Measurements from ENCODE around the gene LSP1. TPM values are rescaled to one million over a fixed set of nuclear protein-coding genes. Genes with fewer than 3 reads are reported as not detected.

The LSP1 gene
- total RNA-seq, 2 experiments from 2014 or later: 463 to 477 TPM

GRCh38 chr11:1834062-1834610 lies 18.7 kb upstream of the LSP1 start:
- H3K4me1 Mint-ChIP-seq (ENCODE audit: low read depth): no peaks in the 10 kb centered on the region
- no peaks in the 10 kb centered on the region for H3K36me3 Mint-ChIP-seq (ENCODE audit: low read depth)
- peaks cover 4% of the 10 kb centered on the region for H3K27me3 Mint-ChIP-seq (ENCODE audit: low read depth)
- H3K27ac Mint-ChIP-seq: no peak overlapping the region
- no peak overlapping the region for H3K4me3 Mint-ChIP-seq
- ChIA-PET POLR2A (interaction anchor here (1.9 kb wide), 1 partner anchor 142 kb away, joined by 6 read pairs; no protein-coding TSS in a partner anchor), CTCF (interaction anchor here (1.1 to 8.5 kb wide), 18 partner anchors 12 to 317 kb away, joined by 3 to 311 read pairs (median 10); partner anchors contain the start of genes KRTAP5-6 and LSP1)
- DNase-seq (no peak), ATAC-seq (no peak)
- no peaks in the 10 kb centered on the region for H3K9me3 Mint-ChIP-seq (ENCODE audit: insufficient read depth)

- CTCF ChIA-PET: interaction anchor here (1.4 to 8.5 kb wide), 5 partner anchors 18 to 182 kb away, joined by 3 to 311 read pairs (median 56); partner anchors contain the start of gene KRTAP5-6
Observed at GRCh38 chr11:1834779-1835670, 17.9 kb upstream of the LSP1 start, which contains the start of gene SYT8. SYT8 (plus strand) TSS chr11:1834990; CDS start chr11:1835106, 116 bp downstream.

GRCh38 chr11:1835671-1836010 lies 17.2 kb upstream of the LSP1 start:
- Mint-ChIP-seq H3K4me3 (no peak overlapping the region), H3K27me3 (ENCODE audit: low read depth) (peaks cover 4% of the 10 kb centered on the region), H3K27ac (no peak overlapping the region), H3K4me1 (ENCODE audit: low read depth) (peaks cover 7% of the 10 kb centered on the region), H3K9me3 (ENCODE audit: insufficient read depth) (no peaks in the 10 kb centered on the region), H3K36me3 (ENCODE audit: low read depth) (no peaks in the 10 kb centered on the region)
- CTCF ChIA-PET: interaction anchor here (0.9 to 5.7 kb wide), 5 partner anchors 32 to 183 kb away, joined by 3 to 67 read pairs (median 10); no protein-coding TSS in a partner anchor
- no peak for DNase-seq
- no peak for ATAC-seq
- POLR2A ChIA-PET: interaction anchor here (1.2 kb wide), 1 partner anchor 17 kb away, joined by 3 read pairs; the partner anchor contains the start of gene LSP1

More at GRCh38 chr11:1834779-1835670, 17.9 kb upstream of the LSP1 start, which contains the start of gene SYT8:
- POLR2A ChIA-PET: no interaction called here
- no peak within 1 kb of the TSS for H3K4me3 Mint-ChIP-seq
- no peaks in the 10 kb centered on the region for H3K36me3 Mint-ChIP-seq (ENCODE audit: low read depth)
- no peak for DNase-seq
- H3K27ac Mint-ChIP-seq: no peak within 1 kb of the TSS
- no peak for ATAC-seq
- H3K4me1 Mint-ChIP-seq (ENCODE audit: low read depth): peaks cover 6% of the 10 kb centered on the region
- peaks cover 4% of the 10 kb centered on the region for H3K27me3 Mint-ChIP-seq (ENCODE audit: low read depth)
- H3K9me3 Mint-ChIP-seq (ENCODE audit: insufficient read depth): no peaks in the 10 kb centered on the region

GRCh38 chr11:1836011-1836945 lies 16.6 kb upstream of the LSP1 start:
- Mint-ChIP-seq H3K4me3 (no peak overlapping the region), H3K27me3 (ENCODE audit: low read depth) (peaks cover 4% of the 10 kb centered on the region), H3K27ac (no peak overlapping the region), H3K4me1 (ENCODE audit: low read depth) (peaks cover 8% of the 10 kb centered on the region), H3K36me3 (ENCODE audit: low read depth) (no peaks in the 10 kb centered on the region), H3K9me3 (ENCODE audit: insufficient read depth) (no peaks in the 10 kb centered on the region)
- ATAC-seq: no peak
- no peak for DNase-seq
- ChIA-PET CTCF (interaction anchor here (0.7 to 3.2 kb wide), 11 partner anchors 14 to 315 kb away, joined by 3 to 24 read pairs (median 5); no protein-coding TSS in a partner anchor), POLR2A (interaction anchor here (0.6 to 1.2 kb wide), 3 partner anchors 16 to 164 kb away, joined by 3 to 4 read pairs (median 3); partner anchors contain the start of gene LSP1)

DNA sequence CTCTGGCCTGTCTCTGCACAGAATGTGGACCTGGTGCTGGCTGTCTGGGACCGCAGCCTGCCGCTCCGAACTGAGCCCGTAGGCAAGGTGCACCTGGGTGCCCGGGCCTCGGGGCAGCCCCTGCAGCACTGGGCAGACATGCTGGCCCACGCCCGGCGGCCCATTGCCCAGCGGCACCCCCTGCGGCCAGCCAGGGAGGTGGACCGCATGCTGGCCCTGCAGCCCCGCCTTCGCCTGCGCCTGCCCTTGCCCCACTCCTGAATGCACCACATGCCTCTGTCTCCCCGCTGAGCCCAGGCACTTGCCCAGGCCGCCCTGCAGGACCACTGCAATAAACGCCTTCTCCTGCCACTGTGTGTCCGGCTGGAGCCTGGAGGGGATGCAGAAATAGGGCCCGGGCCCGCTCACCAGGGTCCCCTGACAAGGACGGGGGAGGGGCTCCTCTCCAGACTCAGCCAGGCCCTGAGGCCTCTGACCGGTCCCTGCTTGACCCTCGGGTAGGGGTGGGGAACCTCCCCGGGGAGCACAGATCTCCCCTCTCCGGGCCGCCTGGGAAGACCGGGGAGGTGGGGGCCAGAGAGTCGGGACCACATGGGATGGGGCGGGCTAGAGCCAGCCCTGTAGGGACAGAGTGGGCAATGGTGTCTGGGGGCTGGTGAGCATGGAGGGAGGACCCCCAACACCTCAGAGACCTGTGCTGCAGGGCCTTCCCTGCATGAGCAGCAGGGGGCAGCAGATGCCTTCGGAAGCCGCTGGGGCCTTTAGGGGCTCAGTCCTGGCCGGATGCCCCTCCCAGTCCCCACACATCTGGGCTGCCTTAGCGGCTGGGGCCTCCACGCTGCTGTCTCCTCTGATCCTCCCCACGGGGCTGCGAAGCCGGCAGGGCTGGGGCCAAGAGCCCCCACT lies 15.5 kb upstream of the LSP1 start:
- peak; percentile 95 for ATAC-seq
- POLR2A ChIA-PET: interaction anchor here (1.2 kb wide), 1 partner anchor 163 kb away, joined by 4 read pairs; no protein-coding TSS in a partner anchor
- no peaks in the 10 kb centered on the region for H3K9me3 Mint-ChIP-seq (ENCODE audit: insufficient read depth)

DNA sequence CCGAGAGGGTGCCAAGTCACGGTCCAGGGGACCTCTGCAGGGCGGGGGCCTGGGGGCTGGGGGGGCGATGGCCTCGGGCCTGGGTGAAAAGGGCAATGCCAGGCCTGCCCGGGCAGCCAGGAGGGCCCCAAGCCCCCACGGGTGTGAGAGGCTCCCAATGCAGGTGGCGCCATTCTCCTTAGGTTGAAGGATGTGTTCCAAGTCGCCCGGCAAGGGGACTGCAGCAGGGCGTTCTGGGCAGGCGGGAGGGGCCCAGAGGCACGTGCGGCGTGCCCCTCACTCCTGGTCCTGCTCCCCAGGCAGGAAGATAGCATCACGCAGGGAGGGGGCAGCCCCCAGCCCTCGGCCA lies 14.8 kb upstream of the LSP1 start:
- ChIA-PET CTCF (interaction anchor here (0.9 to 1.4 kb wide), 6 partner anchors 16 to 314 kb away, joined by 3 to 5 read pairs (median 4); no protein-coding TSS in a partner anchor), POLR2A (no interaction called here)
- H3K27me3 Mint-ChIP-seq (ENCODE audit: low read depth): peaks cover 4% of the 10 kb centered on the region
- no peak overlapping the region for H3K27ac Mint-ChIP-seq
- ATAC-seq (no peak), DNase-seq (no peak)
- H3K9me3 Mint-ChIP-seq (ENCODE audit: insufficient read depth): no peaks in the 10 kb centered on the region
- H3K4me3 Mint-ChIP-seq: no peak overlapping the region
- peaks cover 11% of the 10 kb centered on the region for H3K4me1 Mint-ChIP-seq (ENCODE audit: low read depth)
- H3K36me3 Mint-ChIP-seq (ENCODE audit: low read depth): no peaks in the 10 kb centered on the region

More for the DNA sequence above, 15.5 kb upstream of the LSP1 start:
- Mint-ChIP-seq H3K4me3 (no peak overlapping the region), H3K4me1 (ENCODE audit: low read depth) (peaks cover 8% of the 10 kb centered on the region), H3K36me3 (ENCODE audit: low read depth) (no peaks in the 10 kb centered on the region), H3K27me3 (ENCODE audit: low read depth) (peaks cover 4% of the 10 kb centered on the region), H3K27ac (no peak overlapping the region)
- peak; percentile 93 for DNase-seq
- CTCF ChIA-PET: interaction anchor here (0.7 to 3.2 kb wide), 9 partner anchors 13 to 314 kb away, joined by 3 to 24 read pairs (median 5); no protein-coding TSS in a partner anchor

DNA sequence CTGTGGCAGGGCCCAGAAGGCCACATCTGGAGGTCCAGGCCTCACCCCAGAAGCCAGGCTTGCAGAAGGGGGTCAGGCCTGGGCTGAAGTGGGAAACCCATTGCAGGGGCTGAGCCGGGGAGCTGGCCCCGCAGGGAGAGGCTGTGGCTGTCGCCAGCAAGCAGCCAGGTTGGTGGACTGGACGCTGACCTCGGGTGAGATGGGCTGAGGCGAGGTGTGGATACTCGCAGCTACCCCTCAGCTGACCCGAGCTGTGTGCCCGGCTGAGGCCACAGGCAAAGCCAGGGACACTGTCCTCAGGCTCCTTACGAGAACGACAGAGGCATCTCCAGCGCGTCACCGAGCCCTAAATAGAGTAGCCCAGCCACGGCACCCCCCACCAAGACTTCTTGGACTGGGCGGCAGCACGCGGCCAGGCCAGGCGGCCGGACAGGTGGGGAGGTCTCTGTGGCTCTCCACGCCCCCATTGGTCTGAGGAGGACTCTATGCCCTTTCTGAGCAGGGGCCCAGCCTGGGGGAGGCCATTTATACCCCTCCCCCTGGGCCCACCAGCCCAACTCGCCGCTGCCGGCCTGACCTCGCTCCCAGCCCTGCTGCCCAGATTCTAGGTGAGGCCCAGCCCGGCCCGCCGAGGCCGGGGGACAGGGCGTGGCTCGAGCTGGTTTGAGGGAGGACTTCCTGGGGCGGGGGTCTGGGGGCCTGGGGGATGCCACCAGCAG lies 14.3 kb upstream of the LSP1 start, which contains the start of gene TNNI2:
TNNI2 (plus strand) TSS at position 556 of the 719 bp plus-strand sequence. CDS start 716 bp downstream, outside the sequence.
- no peak for DNase-seq
- ChIA-PET POLR2A (interaction anchor here (1.0 kb wide), 1 partner anchor 15 kb away, joined by 3 read pairs; no protein-coding TSS in a partner anchor), CTCF (interaction anchor here (0.6 to 1.4 kb wide), 10 partner anchors 14 to 313 kb away, joined by 3 to 8 read pairs (median 4); partner anchors contain the start of gene LSP1)
- Mint-ChIP-seq H3K9me3 (ENCODE audit: insufficient read depth) (no peaks in the 10 kb centered on the region), H3K4me3 (no peak within 1 kb of the TSS), H3K36me3 (ENCODE audit: low read depth) (no peaks in the 10 kb centered on the region), H3K4me1 (ENCODE audit: low read depth) (peaks cover 16% of the 10 kb centered on the region), H3K27ac (peak within 1 kb of the TSS; percentile 8), H3K27me3 (ENCODE audit: low read depth) (peaks cover under 1% of the 10 kb centered on the region)
- ATAC-seq: no peak

GRCh38 chr11:1839204-1839923 lies 13.5 kb upstream of the LSP1 start:
- Mint-ChIP-seq H3K36me3 (ENCODE audit: low read depth) (no peaks in the 10 kb centered on the region), H3K27me3 (ENCODE audit: low read depth) (no peaks in the 10 kb centered on the region), H3K4me3 (no peak overlapping the region), H3K9me3 (ENCODE audit: insufficient read depth) (no peaks in the 10 kb centered on the region), H3K4me1 (ENCODE audit: low read depth) (peaks cover 24% of the 10 kb centered on the region), H3K27ac (peak overlapping the region; percentile 8)
- DNase-seq (no peak), ATAC-seq (no peak)
- CTCF ChIA-PET: interaction anchor here (1.0 to 1.4 kb wide), 6 partner anchors 43 to 163 kb away, joined by 3 to 8 read pairs (median 3); no protein-coding TSS in a partner anchor
- POLR2A ChIA-PET: interaction anchor here (1.0 kb wide), 2 partner anchors 14 to 52 kb away, joined by 3 read pairs; partner anchors contain the start of gene PRR33

Measured in activated CD8-positive, alpha-beta T cell treated with anti-CD3 and anti-CD28 coated beads, Interleukin-2, amount 10 ng/mL, durations not matched to agents 7 days and 5 days (primary cell).